Nephron (organoid): ENCODE results near the gene EPM2A.

Experiments used
- H3K27ac Mint-ChIP-seq, 3 experiments: 2 replicates each; pipeline ENCODE4 v1.8.0; 2020; ENCODE audit warnings: mixed read lengths in 3 of 3, mild to moderate bottlenecking in 2 of 3, moderate library complexity in 1 of 3
- H3K27me3 Mint-ChIP-seq: 2 replicates; pipeline ENCODE4 v1.8.0; 2021; ENCODE audit warnings: low read depth, mild to moderate bottlenecking, moderate library complexity, mixed read lengths
- H3K36me3 Mint-ChIP-seq: 2 replicates; pipeline ENCODE4 v1.8.0; 2020; ENCODE audit warnings: low read depth, mixed read lengths
- H3K4me1 Mint-ChIP-seq: 2 replicates; pipeline ENCODE4 v1.8.0; 2020; ENCODE audit warnings: mixed read lengths
- H3K4me3 Mint-ChIP-seq, 3 experiments: 2 replicates each; pipeline ENCODE4 v1.8.0; 2020; ENCODE audit warnings: mild to moderate bottlenecking in 3 of 3, mixed read lengths in 3 of 3, moderate library complexity in 2 of 3
- H3K9me3 Mint-ChIP-seq: 2 replicates; pipeline ENCODE4 v1.8.0; 2020; ENCODE audit warnings: mixed read lengths
- CTCF ChIP-seq, 3 experiments: fragments of 200-600 bp; sonication (generic); IDR thresholded peaks; one replicate each; pipeline ENCODE4 v1.5.0; 2021; ENCODE audit warnings: antibody characterized with exemption in 3 of 3; ENCODE audit not compliant: unreplicated experiment in 3 of 3

EPM2A gene

GRCh38 chr6:145735356-145736165 is at the start of gene EPM2A:
Gene EPM2A, minus strand, starts transcription at chr6:145735520. Its CDS starts 22 bp downstream, at chr6:145735498.
- TF ChIP-seq CTCF (IDR thresholded peaks at IDR 0.05; ENCODE audit: unreplicated experiment in 3 of 3): no peak
- Mint-ChIP-seq H3K36me3 (peaks cover 3% of the 10 kb centered on the region), H3K4me1 (peaks cover 17% of the 10 kb centered on the region), H3K27me3 (no peaks in the 10 kb centered on the region), H3K9me3 (peaks cover 8% of the 10 kb centered on the region), H3K27ac (peak within 1 kb of the TSS; percentile 100), H3K4me3 (peak within 1 kb of the TSS; percentile 95 to 99 (median 98))

DNA sequence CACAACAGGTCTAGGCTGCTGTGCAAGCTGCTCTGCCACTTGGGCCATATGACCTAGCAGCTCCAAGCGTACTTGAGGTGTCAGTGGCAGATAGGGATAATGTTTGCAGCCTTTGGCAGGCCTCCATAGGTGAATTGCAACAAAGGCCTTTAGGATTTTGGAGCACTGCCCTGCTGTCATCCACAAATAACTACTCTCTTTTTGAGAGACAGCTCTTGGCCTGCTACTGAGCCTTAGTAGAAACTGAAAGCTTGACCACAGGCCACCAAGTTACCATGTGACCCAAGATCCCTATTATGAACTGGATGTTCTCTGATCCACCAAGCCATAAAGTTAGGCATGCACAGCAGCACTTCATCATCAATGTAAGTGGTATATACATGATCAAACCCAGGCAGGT is 49.4 kb upstream of the EPM2A start:
- Mint-ChIP-seq H3K9me3 (peaks cover 46% of the 10 kb centered on the region), H3K4me3 (no peak overlapping the region), H3K27me3 (no peaks in the 10 kb centered on the region), H3K4me1 (no peaks in the 10 kb centered on the region), H3K27ac (no peak overlapping the region), H3K36me3 (peaks cover 75% of the 10 kb centered on the region)
- no peak for TF ChIP-seq CTCF (IDR thresholded peaks at IDR 0.05; ENCODE audit: unreplicated experiment in 3 of 3)

DNA sequence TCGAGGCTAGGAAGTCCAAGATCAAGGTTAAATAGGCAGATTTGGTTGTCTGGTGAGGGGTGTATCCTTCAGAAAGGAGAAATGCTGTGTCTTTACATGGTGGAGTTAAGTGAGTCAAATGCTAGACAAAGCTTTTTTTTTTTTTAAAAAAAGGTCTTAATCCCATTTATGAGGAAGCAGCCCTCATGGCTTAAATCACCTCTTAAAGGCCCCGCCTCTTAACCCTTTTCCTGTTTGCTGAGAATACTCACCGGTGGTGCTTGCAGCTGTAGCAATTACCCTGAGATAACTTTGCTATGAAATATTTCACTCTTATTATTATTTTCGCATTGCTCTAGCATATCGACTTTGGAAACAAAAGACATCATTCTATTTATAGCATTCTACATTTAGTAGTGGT is 48.5 kb upstream of the EPM2A start:
- peaks cover 42% of the 10 kb centered on the region for H3K9me3 Mint-ChIP-seq
- no peak overlapping the region for H3K27ac Mint-ChIP-seq
- H3K4me3 Mint-ChIP-seq: no peak overlapping the region
- no peaks in the 10 kb centered on the region for H3K27me3 Mint-ChIP-seq
- no peak for TF ChIP-seq CTCF (IDR thresholded peaks at IDR 0.05; ENCODE audit: unreplicated experiment in 3 of 3)
- H3K36me3 Mint-ChIP-seq: peaks cover 71% of the 10 kb centered on the region
- no peaks in the 10 kb centered on the region for H3K4me1 Mint-ChIP-seq

DNA sequence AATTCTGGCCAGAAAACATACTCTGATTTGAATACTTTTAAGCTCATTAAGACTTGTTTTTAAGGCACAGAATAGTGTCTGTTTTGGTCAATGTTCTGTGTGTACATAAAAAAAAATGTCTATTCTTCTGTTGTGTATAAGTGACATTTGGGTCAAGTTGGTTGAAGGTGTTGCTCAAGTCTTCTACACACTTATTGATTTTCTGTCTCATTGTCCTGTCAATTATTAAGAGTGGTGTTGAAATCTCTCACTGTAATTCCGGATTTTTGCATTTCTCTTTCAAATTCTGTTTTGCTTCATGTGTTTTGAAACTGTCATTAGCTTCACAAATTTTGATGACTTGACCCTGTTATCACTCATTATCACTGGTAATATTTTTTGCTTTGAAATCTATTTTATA is 37.5 kb upstream of the EPM2A start:
- peaks cover 47% of the 10 kb centered on the region for H3K9me3 Mint-ChIP-seq
- peaks cover 10% of the 10 kb centered on the region for H3K36me3 Mint-ChIP-seq
- no peaks in the 10 kb centered on the region for H3K27me3 Mint-ChIP-seq
- H3K4me1 Mint-ChIP-seq: no peaks in the 10 kb centered on the region
- no peak overlapping the region for H3K4me3 Mint-ChIP-seq
- H3K27ac Mint-ChIP-seq: no peak overlapping the region
- no peak for TF ChIP-seq CTCF (IDR thresholded peaks at IDR 0.05; ENCODE audit: unreplicated experiment in 3 of 3)

DNA sequence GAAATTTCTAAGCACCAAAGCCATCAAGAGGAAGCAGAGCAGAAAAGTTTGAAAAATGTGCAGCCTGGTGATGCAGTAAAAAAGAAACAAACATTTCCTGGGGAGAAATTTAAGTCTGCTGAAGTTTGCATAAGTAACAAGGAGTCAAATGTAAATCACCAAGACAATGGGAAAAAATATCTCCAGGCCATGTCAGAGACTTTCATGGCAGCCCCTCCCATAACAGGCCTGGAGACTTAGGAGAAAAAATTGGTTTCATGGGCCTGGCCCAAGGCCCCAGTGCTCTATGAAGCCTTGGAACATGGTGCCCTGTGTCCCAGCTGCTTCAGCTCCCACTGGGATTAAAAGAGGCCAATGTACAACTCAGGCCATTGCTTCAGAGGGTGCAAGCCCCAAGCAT is 30.1 kb upstream of the EPM2A start:
- Mint-ChIP-seq H3K36me3 (peaks cover 4% of the 10 kb centered on the region), H3K27ac (no peak overlapping the region), H3K4me3 (no peak overlapping the region), H3K9me3 (peaks cover 12% of the 10 kb centered on the region), H3K27me3 (no peaks in the 10 kb centered on the region), H3K4me1 (no peaks in the 10 kb centered on the region)
- TF ChIP-seq CTCF (IDR thresholded peaks at IDR 0.05; ENCODE audit: unreplicated experiment in 3 of 3): no peak

DNA sequence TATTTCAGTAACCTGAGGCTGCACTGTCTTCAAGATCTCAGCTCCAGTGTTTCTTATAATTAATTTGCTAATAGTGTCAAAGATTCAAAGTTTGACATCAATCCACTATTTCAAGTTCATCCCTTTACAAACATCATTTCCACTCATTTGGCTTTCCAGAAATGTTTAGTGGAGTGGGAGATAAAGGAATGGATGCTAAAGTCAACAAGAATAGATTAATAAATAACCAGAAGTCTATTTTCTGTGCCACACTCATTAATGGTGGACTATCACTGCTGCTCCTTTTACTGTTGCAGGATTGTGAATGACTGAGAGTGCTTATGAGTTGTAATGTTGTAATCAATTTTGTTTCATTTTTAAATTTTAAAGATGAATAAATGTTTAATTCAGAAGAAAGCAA is 28.4 kb upstream of the EPM2A start:
- peaks cover 6% of the 10 kb centered on the region for H3K9me3 Mint-ChIP-seq
- no peak overlapping the region for H3K27ac Mint-ChIP-seq
- H3K27me3 Mint-ChIP-seq: no peaks in the 10 kb centered on the region
- TF ChIP-seq CTCF (IDR thresholded peaks at IDR 0.05; ENCODE audit: unreplicated experiment in 3 of 3): no peak
- H3K4me1 Mint-ChIP-seq: no peaks in the 10 kb centered on the region
- H3K4me3 Mint-ChIP-seq: no peak overlapping the region
- H3K36me3 Mint-ChIP-seq: no peaks in the 10 kb centered on the region
